SU-DHL-6 (cell line): ENCODE measurements around the gene ADGRE3.
"Not testable (repeated sequence)": the region's sequence is repeated elsewhere in the genome, so short reads cannot be mapped to it uniquely, and the experiment has no call there.

Experiments used
- EZH2phosphoT487 ChIP-seq: fragments of 200-600 bp; sonication (generic), shearing (Covaris generic); conservative IDR thresholded peaks from 2 replicates; pipeline ENCODE4 v1.6.1; 2018; ENCODE audit warnings: mild to moderate bottlenecking, antibody characterized with exemption, low read length, moderate library complexity, mixed read lengths
- TF ChIP-seq, protein P1 (sequence below): fragments of 200-600 bp; sonication (generic); IDR thresholded peaks from one replicate; pipeline ENCODE4 v1.5.1; 2017; ENCODE audit warnings: antibody characterized with exemption, mild to moderate bottlenecking, low read length, moderate library complexity; ENCODE audit not compliant: insufficient read depth, poor library complexity, severe bottlenecking

DNA sequence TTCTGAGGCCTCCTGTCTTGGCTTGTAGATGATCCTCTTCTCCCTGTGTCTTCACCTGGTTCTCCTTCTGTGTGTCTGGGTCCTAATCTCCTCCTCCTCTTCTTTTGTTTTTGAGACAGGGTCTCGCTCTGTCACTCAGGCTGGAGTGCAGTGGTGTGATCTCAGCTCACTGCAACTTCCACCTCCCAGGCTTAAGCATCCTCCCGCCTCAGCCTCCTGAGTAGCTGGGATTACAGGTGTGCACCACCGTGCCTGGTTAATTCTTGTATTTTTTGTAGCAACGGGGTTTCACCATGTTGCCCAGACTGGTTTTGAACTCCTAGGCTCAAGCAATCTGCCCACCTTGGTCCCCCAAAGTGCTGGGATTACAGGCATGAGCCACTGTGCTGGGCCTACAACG lies 62.4 kb downstream of the ADGRE3 start:
- TF ChIP-seq, protein P1, sequence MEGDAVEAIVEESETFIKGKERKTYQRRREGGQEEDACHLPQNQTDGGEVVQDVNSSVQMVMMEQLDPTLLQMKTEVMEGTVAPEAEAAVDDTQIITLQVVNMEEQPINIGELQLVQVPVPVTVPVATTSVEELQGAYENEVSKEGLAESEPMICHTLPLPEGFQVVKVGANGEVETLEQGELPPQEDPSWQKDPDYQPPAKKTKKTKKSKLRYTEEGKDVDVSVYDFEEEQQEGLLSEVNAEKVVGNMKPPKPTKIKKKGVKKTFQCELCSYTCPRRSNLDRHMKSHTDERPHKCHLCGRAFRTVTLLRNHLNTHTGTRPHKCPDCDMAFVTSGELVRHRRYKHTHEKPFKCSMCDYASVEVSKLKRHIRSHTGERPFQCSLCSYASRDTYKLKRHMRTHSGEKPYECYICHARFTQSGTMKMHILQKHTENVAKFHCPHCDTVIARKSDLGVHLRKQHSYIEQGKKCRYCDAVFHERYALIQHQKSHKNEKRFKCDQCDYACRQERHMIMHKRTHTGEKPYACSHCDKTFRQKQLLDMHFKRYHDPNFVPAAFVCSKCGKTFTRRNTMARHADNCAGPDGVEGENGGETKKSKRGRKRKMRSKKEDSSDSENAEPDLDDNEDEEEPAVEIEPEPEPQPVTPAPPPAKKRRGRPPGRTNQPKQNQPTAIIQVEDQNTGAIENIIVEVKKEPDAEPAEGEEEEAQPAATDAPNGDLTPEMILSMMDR, result not testable (repeated sequence)
- TF ChIP-seq EZH2phosphoT487, result not testable (repeated sequence)
